Stimulated activated CD4-positive, alpha-beta T cell treated with anti-CD3 and anti-CD28 coated beads, Interleukin-4, amount 100 ng/mL, for 4 hours (primary cell): Measurements from ENCODE around the gene COL5A1.

Experiments used
- DNase-seq, 2 experiments: peaks; one replicate each; pipeline ENCODE4 v3.0.0-alpha.2; 2020

COL5A1 gene

DNA sequence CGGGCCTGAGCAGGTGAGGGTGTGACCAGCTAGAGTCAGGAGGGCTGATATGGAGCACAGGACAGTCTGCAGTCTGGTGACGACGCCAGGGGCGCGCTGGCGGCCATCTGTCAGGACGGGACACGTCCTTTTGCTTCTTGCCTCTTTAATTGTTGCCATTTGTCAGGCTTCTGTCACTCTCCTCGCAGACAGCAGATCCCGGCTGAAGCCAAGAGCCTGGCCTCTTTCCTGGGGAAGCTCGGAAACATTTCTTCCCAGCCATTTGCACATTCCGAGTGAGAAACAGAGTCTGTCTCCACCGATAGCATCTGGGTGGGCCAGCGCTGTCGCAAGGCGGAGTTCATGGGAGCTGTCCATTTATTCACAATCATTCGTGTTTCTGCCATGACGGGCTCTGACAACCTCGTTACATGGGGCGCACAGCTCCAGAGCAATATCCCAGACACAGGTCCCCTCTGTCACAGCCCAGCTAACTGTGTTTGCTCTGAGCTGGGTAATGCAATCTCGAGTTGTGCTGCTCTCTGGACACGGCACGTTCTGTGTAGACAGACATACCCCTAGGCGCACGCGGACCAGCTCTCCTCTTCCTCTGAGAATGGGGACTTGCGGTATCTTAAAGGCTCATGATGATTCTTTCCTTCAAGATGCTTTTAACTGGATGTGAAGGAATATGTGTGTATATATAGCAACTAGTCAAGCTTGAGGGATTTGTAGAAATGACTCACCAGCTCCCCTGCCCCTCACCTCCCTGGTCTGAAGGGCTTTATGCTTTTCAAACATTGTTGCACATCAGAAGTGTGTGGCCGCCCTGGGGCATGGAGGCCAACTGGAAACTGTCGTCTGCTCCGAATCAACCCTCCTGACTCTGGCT lies 133.7 kb downstream of the COL5A1 start:
- DNase-seq, result no peak

DNA sequence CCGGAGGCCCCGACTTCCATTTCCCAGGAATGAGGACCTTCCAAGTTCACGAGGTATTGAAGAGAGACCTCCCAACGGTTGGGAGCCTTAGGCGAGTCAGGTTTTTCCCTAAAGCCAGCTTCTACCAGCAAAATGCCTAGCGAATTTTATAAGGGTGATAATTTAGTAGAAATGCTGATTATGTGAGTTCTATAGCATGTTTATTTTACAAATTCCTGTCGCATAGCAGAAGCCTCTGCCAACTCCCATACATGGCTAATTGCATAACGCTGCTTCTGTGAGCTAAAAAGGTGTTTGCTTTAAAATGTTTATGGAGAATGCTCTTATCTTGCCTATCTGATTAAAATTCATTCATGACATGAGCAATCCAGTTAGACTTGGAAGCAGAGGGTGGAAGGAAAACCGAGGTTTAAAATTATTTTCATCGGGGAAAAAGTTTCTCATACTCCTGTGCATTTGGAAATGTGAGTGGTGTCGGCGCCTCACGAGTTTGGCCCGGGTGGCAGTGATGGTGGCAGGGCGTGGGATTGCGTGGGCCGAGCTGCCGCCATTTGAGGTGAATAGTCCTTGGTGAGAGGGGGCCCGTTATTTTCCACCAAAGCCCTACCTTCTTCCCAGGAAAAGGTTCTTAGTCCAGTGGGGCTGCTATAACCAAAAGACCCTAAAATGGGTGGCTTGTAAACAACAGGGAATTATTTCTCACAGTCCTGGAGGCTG lies 134.6 kb downstream of the COL5A1 start:
- no peak for DNase-seq

DNA sequence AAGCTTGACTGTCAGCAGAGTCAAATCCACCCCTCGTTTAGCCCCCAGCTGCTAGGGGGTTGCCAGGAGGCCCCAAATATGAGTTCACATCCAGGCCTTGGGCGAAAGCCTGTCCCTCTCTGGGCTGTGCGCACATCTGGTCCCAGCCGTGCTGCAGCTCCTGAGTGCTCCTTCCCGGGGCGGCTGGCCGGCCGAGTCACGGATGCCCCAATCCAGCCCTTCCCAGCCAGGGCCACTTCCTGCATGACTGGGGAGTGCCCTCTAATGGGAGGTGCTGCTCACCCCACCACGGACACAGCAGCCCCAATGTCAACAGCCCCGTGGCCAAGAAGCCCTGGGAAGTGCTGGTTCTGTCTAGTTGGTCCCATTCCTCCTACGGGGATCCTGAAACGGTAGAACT lies 135.6 kb downstream of the COL5A1 start:
- no peak for DNase-seq

DNA sequence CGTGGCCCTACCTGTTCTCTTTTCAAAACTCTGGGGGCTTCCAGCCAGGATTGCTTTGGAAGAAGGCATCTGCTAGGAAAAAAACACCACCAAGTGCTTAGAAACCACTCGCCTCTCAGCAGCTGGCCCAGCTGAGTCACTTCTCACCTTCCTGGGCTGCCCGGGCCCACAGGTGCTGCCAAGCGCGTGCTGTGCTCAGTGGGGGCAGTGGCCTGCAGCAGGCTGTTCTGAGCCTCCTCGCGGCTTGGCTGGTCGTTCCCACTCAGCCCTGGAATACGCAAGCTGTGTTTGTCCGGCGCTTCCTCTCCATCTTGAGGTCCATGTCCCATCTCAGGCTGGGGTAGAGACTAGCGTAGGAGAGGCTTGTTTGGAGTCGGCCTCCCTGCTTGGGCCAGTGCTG lies 136.6 kb downstream of the COL5A1 start:
- no peak for DNase-seq

DNA sequence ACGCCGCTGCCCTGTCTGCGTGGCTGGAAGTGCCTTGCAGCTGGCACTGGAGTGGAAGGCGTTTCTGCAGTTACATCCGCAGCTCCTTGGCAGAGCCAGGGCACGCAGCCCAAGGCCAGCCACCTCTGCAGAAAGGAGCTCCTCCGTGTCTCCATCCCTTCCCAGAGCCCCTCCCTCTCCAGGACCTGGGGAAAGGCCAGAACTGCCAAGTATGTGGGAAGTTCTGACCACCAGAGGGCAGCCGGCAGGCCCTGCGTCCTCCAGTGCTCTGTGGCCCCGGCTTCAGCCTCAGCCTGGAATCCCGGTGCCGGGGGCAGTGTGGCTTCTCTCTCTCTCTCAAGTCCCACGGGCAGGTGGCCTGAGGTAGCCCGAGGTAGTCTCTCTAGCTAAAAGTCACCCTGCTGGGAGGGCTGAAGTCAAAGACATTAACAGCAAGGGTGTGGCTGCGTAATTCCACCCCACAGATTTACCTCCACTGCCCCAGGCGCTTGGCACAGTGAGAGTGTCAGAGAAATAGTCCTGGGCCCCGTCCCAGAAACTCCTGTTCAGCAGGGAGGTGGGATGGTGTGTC lies 137.3 kb downstream of the COL5A1 start:
- DNase-seq, result no peak

DNA sequence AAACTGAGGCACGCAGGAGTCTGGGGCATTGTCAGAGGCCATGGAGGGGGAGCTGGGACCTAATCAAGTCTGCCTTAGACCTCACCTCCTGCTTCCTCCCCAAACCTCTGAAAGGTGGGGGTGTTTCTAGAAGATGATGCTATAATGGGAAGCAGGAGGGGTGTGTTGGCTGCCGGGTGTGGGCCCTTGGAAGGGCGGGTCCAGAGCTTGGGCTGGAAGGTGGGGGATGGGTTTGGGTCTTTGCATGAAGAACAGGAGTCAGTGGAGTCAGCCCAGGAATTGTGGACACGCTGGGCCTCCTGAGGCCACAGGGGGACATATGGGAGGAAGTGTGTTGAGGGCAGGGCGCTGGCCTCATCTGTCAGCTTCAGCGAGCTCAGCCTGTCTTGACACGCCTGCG lies 138.0 kb downstream of the COL5A1 start:
- DNase-seq, result no peak

DNA sequence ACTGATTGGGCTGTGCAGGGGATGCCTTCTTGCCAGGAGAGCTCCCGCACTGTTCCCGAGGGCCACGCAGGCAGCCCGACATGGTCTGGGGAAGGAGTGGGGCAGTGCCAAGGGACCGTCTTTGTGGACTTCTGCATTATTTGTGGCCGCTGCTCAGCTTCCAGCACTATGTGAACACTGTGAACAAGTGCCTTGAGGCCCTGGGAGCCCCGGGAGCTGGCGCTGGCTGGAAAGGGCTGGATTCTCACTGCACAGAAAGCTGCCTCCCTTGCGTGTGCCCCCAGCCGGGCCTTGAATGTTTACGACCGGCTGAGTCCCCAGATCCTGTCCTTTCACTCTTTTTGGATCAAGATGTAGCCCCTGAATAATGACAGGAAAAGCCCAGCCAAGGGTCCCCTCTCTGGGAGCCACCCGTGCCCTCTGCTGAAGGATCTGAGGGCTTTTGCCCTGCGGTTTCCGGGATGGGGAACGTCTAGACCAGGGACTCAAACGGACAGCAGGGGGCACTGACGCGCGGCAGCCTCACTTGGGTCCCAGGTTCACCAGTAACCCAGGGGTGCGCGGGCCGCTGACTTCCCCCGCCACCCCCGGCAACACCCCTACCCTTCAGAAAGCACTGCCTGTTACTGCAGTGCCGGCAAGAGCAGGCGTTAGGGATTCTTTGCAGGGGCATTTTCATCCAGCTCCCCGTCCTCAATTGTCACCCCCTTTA lies 140.1 kb downstream of the COL5A1 start:
- DNase-seq, result no peak

DNA sequence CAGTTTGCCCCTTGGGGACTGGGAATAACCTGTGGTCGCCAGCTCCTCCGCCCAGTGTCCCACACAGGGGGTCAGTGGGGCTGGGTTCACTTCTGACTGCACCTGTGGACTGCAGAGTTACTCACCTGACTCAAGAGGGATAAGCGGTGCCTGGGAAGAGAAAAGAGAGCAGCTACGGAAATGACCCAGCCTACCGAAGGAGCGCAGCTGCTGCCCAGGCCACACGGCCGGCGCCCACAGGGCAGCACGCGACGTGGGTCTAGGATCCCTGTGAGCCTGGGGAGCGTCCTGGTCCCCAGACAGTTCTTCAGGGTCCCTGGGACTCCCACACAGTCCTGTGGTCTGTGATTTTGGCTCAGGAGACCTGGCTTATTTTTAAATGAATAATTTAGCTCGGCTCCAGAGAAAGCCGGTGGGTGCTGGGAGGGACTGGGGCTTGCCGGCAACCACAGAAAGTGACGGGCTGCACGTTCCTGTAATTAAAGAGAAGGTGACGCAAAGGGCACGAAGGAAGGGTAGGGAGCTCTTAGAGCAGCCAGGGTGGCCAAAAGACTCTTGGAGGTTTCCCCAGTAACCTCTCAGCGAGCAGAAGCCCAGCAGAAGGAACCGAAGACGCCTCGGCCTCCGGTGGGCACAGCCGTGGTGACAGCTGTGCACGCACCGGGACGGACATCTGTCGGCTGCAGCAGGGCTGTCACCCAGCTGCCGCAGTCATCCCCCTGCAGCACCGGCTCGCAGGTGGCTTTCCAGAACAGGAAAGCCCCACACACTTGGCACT lies 141.5 kb downstream of the COL5A1 start:
- no peak for DNase-seq

DNA sequence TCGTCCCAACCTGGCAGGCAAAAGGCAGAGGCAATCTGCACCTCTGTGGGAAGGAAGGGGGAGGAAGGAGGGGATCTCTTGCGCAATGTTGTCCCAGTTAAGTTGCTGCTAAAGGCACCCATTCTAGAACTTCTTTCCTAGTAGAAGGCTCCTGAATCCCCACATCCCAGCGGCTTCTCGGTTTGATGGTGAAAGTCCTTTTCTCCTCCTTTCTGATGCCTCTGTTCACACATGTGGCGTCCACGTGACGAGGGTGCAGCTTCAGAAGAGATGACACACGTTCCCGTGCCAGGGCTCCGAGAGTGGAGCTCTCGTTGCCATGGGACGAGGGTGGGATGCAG lies 142.1 kb downstream of the COL5A1 start:
- no peak for DNase-seq

DNA sequence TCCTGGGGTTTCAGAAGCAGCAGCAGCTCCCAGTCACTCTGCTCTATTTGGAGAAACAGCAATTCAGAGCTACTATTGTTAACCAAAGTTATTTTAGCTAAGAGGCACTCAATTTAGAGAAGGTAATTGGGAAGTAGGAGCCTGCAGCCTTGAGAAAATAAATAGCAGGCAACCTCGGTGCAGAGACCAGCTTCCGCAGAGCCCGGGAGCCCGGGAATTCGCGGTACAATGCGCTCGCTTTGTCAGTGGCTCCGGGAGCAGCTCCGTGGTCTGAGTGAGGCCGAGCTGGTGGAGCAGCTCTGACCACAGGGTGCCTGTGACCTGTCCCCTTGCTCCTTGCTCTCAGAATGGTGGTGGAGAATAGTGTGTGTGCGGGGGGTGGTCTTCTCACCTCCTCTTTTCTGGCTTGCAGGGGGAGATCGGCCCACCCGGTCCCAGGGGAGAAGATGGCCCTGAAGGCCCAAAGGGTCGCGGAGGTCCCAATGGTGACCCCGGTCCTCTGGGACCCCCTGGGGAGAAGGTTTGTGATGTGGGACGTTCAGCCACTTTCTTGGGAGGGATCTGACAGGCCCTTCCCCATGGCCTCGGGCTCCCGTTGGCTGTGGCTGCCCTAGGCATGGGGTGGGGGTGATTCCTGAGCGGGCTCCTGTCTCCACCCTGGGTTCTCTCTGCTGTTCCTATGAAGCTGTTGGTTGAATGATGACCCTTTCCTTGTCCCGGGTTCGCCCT lies 143.1 kb downstream of the COL5A1 start:
- no peak for DNase-seq

DNA sequence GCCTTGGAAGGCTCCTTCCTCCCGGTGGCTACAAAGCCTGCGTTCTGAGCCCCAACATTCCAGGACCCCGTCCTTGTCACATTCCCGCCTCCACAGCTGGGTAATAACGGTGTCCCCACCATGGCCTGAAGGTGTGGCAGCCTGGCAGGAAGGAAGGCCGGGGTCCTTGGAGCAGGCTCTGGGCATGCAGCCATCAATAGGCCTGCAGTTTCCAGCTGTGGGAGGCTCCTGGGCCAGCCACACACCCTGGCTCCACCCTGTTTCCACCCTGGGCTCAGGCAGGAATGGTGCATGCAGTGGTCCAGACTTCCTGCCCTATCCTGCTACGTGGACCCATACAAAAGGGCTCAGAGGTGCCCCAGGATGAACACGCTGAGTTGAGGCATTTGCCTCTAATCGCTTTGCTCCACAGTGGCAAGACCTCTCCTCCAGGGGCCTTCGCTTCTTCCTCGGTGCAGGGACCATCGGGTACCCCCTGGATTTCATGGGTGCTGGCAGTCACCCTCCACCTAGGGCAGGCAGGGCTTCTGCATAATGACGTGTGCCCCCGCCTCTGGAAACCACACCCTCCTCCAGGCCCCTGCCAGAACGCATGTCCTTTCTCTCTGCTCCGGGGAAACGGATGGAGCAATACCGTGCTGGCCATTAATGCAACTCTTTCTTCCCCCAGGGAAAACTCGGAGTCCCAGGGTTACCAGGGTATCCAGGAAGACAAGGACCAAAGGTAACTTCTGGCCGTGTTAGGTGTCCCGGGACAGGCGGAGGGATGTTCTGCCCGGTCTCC lies 143.9 kb downstream of the COL5A1 start:
- no peak for DNase-seq

DNA sequence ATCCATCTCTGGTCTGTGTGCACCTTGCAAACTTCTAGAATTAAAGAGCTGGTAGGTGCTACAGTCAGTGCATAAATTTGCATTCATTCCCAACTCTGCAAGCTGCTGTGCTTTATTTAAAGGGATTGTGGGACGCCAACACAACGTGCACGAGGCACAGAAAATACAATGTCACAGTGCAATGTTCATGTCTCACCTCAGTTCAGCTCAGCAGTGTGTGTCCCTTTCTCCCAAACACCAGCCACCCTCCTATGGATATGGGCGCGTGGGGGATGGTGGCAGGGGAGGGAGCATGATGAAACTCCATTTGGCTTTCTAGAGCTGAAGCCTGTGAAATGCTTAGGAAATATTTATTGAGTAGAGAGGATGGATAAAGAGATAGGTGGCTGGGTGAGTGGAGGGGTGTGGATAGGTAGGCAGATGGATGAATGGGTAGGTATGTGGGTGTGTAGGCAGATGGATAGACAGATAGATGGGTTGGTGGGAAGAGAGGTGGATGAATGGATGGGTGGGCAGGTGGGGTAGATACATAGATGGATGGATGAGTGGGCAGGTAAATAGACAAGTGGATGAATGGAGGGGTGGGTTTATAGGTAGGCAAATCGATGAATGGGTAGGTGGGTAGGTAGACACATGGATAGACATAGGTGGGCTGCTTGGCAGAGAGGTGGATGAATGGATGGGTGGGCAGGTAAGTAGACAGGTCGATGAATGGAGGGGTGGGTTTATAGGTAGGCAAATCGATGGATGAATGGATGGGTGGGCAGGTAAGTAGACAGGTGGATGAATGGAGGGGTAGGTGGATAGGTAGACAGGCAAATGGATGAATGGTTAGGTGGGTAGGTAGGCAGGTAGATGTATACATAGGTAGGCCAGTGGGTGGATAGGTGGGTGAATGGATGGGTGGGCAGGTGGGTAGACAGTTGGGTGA lies 146.3 kb downstream of the COL5A1 start:
- DNase-seq, result no peak

DNA sequence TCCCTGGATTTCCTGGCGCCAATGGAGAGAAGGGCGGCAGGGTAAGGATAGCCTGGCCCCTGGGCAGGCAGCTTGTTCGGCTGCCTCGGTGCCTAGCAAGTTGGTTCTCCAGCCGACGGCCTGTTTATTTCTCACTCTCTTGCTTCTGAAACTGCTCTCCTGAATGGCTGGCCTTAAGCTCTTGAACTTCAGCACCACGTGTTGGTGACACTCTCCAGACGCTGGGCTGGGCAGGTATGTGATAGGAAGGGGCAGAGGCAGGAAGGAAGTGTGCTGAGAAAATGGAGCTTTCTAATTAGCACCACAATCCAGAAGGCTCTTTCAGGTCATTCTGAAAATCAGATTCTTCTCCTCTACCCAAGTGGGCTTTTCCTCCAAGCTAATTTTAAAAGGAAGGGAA lies 147.6 kb downstream of the COL5A1 start:
- DNase-seq, result no peak

DNA sequence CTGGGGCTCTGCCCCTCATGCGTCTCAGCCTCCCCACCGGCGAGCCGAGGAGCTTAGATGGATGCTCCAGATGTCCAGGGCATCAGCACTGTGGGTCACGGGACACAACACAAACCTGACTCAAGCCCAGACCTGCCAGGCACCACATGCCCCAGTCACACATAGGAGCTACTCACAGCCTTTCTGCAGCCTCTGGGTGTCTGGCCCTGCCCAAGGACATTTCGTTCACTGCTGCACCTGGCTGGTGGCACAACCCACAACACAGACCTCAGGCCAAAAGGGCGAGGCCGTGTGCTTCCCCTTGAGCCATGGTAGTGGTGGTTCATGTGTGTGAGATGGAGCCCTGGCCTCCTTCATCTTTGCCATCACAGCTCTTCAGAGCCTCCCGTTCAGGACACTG lies 149.4 kb downstream of the COL5A1 start:
- DNase-seq, result no peak

DNA sequence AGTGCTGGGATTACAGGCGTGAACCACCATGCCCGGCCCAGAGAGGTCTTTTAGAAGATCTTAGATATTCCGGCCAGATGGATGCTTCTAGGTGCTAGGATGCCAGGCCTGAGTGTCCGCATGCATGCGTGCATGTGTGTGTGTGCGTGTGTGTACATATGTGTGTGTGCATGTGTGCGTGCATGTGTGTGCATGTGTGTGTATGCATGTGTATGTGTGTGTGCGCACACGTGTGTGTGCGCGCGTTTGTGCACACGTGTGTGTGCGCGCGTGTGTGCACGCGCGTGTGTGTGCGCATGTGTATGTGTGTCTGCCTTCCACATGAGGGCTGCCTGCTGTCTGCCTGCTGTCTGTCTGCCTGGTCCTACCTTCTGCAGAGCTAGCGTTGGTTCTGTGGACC lies 151.0 kb downstream of the COL5A1 start:
- DNase-seq, result no peak

DNA sequence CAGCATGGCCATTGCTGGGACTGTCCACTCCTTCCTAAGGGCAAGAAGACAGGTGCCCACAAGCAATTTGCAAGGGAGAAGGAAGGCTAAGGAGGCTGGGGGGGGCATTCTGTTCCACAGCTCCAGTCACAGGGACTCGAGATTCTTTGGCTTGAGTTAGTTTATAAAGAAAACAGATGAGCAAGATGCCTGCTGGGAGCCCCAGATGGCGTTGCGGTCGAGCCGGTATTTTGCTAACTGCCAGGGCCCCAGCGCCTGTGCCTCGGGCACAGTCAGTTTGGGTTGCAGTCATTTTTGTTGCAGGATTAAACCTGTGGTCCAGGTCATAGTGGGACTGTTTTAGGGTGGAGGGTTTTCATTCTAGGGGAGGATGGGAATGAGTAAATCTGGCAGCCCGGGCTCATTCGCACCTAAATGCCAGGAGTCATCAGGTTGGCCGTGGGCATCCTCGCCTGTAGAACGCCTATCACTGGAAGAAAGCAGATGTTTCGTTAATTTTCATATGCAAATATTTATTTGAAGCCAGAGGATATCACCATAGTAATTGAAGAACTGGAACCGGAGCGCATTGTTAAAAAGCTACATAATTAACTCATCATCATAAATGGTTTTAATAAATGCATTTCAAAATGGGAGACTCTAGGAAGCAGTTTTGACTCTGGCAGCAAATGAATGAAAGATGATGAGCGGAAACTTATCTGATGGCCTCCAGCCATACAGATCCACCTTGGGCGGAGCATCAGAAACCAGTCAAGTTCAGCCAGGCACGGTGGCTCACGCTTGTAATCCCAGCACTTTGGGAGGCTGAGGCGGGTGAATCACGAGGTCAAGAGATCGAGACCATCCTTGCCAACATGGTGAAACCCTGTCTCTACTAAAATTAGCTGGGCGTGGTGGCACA lies 151.9 kb downstream of the COL5A1 start:
- DNase-seq, result no peak

DNA sequence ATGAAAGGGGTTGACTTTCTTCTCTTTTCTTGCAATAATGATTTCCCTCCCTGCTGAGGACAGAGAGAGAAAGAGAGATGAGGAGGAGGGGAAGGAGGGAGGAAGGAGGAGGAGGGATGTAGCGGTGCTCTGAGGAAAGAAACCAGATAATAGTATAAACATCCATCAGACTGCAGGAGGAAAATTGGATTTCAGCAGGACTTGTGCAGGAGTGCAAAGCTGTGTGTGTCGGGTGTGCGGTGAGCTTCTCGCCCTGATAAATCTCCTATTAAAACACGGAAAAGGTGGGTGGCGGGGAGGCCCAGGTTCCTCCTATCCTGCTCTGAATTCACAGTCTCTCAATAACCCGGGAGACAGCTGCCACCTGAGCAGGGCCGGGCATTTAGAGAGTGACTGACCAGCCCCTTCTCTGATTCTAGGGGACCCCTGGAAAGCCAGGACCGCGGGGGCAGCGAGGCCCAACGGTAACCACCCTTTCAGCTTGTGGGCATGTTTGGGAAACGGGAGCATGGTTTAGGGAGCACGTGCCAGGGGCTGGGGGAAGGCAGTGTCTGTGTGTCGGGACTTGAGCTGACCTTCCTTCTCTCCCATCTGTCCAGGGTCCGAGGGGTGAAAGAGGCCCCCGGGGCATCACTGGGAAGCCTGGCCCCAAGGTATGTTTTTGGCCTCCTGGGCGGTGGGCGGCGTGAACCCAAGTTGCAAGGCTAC lies 153.2 kb downstream of the COL5A1 start:
- no peak for DNase-seq

DNA sequence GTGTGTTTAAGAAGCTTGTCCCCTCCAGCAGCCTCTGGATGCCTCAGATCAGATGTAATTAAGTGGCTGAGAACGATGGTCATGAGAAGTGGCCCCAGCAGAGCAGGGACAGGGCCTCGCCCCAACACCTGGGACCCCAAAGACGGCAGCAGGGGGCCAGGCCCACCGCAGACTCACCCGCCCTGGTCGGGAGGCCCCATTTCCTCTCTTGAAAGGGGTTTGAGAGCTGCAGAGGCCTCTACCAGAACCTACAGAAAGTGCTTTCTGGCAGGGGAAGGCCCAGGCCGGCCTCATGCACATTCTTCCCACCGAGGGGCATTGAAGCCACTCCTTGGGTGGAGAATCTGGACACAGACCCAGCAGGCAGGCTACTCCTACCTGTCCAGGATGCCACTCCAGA lies 153.8 kb downstream of the COL5A1 start:
- DNase-seq, result no peak
